Kidney glomerular epithelial cell (primary cell): ENCODE results near the gene MED16.

Source experiments
- DNase-seq: peaks from one replicate; lab custom pipeline; 2025; lab: John Stamatoyannopoulos, UW

The MED16 gene

GRCh38 chr19:871446-872265 lies 21.3 kb downstream of the MED16 start:
- no peak for DNase-seq

GRCh38 chr19:870963-871401 lies 22.0 kb downstream of the MED16 start:
- DNase-seq, result no peak

GRCh38 chr19:870314-870713 lies 22.7 kb downstream of the MED16 start:
- DNase-seq, result no peak

- no peak for DNase-seq
Measured at GRCh38 chr19:869245-870177, 23.5 kb downstream of the MED16 start.

GRCh38 chr19:868458-869244 lies 24.3 kb downstream of the MED16 start:
- no peak for DNase-seq

- DNase-seq, result no peak
Measured at GRCh38 chr19:867855-868457, 25.0 kb downstream of the MED16 start.

GRCh38 chr19:867301-867793 lies 25.6 kb downstream of the MED16 start:
- DNase-seq, result no peak

- DNase-seq, result no peak
Measured at GRCh38 chr19:866769-867300, 26.2 kb downstream of the MED16 start.

- DNase-seq, result no peak
Measured at GRCh38 chr19:863315-863620, 29.7 kb downstream of the MED16 start.

GRCh38 chr19:862581-863314 lies 30.2 kb downstream of the MED16 start:
- DNase-seq, result no peak

GRCh38 chr19:861756-862580 lies 31.0 kb downstream of the MED16 start:
- DNase-seq, result no peak

GRCh38 chr19:861141-861755 lies 31.7 kb downstream of the MED16 start:
- no peak for DNase-seq

GRCh38 chr19:858868-859843 lies 33.8 kb downstream of the MED16 start, which contains the start of gene CFD:
CFD (plus strand) TSS chr19:859664; CDS start chr19:859690, 26 bp downstream.
- DNase-seq, result no peak

- no peak for DNase-seq
Measured at GRCh38 chr19:858284-858683, 34.7 kb downstream of the MED16 start.

GRCh38 chr19:855566-856120 lies 37.3 kb downstream of the MED16 start:
- DNase-seq, result no peak

GRCh38 chr19:855142-855541 lies 37.8 kb downstream of the MED16 start:
- no peak for DNase-seq

- no peak for DNase-seq
Measured at GRCh38 chr19:854549-854948, 38.4 kb downstream of the MED16 start.
